CD4-positive, alpha-beta memory T cell (primary cell): ENCODE results near the gene NAA60. TPM values are rescaled to one million over a fixed set of nuclear protein-coding genes. Genes with fewer than 3 reads are reported as not detected.

Source experiments
- microRNA-seq: library from miRNA; unstranded; fragments of <30 nt; microRNA quantifications from one replicate; pipeline ENCODE4 v1.2.0, GENCODE V29; 2021; ENCODE audit warnings: borderline replicate concordance, borderline number of aligned reads, borderline microRNAs expressed, mixed read lengths
- polyA plus RNA-seq, 2 donors: library from polyadenylated mRNA; unstranded; fragments of 300-500 nt; fragmentation: Illumina TruSeq; gene quantifications; one replicate each; pipeline ENCODE4 v1.2.3, GENCODE V29; 2021
- total RNA-seq, 2 experiments: library from RNA; stranded (reverse); gene quantifications; one replicate each; pipeline ENCODE4 v1.2.3, GENCODE V29; 2021

Gene NAA60
- total and polyA plus RNA-seq, 4 experiments from 2014 or later: 28.2 to 62.9 (median 58.8) TPM

Small RNAs within 50 kb of the gene (microRNA-seq; reads per million reads assigned to microRNA genes)
- gene MIR6126: not detected

Other genes starting within 250 kb of the NAA60 start
- gene ZNF200, start 208.5 kb upstream of the NAA60 start, total RNA-seq: 10 to 100 TPM; 27.7 to 29.2 TPM
- gene ZNF200, start 208.5 kb upstream of the NAA60 start, polyA plus RNA-seq: 10 to 100 TPM in 1 of 2 donors, 1 to 10 TPM in 1; 6.7 to 11.6 TPM
- under 1 TPM; 0.35 to 0.42 TPM for gene MEFV, start 187.0 kb upstream of the NAA60 start, total RNA-seq
- under 1 TPM in 1 of 2 donors, not detected in 1; 0.05 TPM for gene MEFV, start 187.0 kb upstream of the NAA60 start, polyA plus RNA-seq
- 10 to 100 TPM; 44.0 to 45.1 TPM for gene ZNF263, start 160.2 kb upstream of the NAA60 start, total RNA-seq
- 10 to 100 TPM; 29.3 to 37.8 TPM for gene ZNF263, start 160.2 kb upstream of the NAA60 start, polyA plus RNA-seq
- gene TIGD7, start 138.2 kb upstream of the NAA60 start, total RNA-seq: 10 to 100 TPM; 14.2 to 19.0 TPM
- gene TIGD7, start 138.2 kb upstream of the NAA60 start, polyA plus RNA-seq: 1 to 10 TPM; 3.2 to 3.4 TPM
- gene ZNF75A, start 138.2 kb upstream of the NAA60 start, total RNA-seq: 10 to 100 TPM; 82.7 to 88.1 TPM
- gene ZNF75A, start 138.2 kb upstream of the NAA60 start, polyA plus RNA-seq: 10 to 100 TPM; 10.8 to 24.5 TPM
- gene OR2C1, start 87.8 kb upstream of the NAA60 start, total RNA-seq: not detected
- gene OR2C1, start 87.8 kb upstream of the NAA60 start, polyA plus RNA-seq: under 1 TPM; 0.13 to 0.54 TPM
- 10 to 100 TPM; 26.8 to 28.8 TPM for gene ZSCAN32, start 42.7 kb upstream of the NAA60 start, total RNA-seq
- 10 to 100 TPM in 1 of 2 donors, 1 to 10 TPM in 1; 9.8 to 11.9 TPM for gene ZSCAN32, start 42.7 kb upstream of the NAA60 start, polyA plus RNA-seq
- 10 to 100 TPM; 17.9 to 18.0 TPM for gene ZNF174, start 42.5 kb upstream of the NAA60 start, total RNA-seq
- gene ZNF174, start 42.5 kb upstream of the NAA60 start, polyA plus RNA-seq: 10 to 100 TPM in 1 of 2 donors, 1 to 10 TPM in 1; 9.5 to 19.0 TPM
- 1 to 10 TPM; 5.3 TPM for gene ZNF597, start 176 bp upstream of the NAA60 start, total RNA-seq
- gene ZNF597, start 176 bp upstream of the NAA60 start, polyA plus RNA-seq: 1 to 10 TPM; 1.0 to 1.9 TPM
- not detected for gene C16orf90, start 51.8 kb downstream of the NAA60 start, total RNA-seq
- not detected for gene C16orf90, start 51.8 kb downstream of the NAA60 start, polyA plus RNA-seq
- 10 to 100 TPM; 24.6 to 25.4 TPM for gene CLUAP1, start 57.3 kb downstream of the NAA60 start, total RNA-seq
- gene CLUAP1, start 57.3 kb downstream of the NAA60 start, polyA plus RNA-seq: 10 to 100 TPM; 26.4 to 41.5 TPM
- 100 to 1,000 TPM; 111 TPM for gene NLRC3, start 133.7 kb downstream of the NAA60 start, total RNA-seq
- gene NLRC3, start 133.7 kb downstream of the NAA60 start, polyA plus RNA-seq: 10 to 100 TPM; 13.1 to 39.3 TPM
- gene SLX4, start 167.9 kb downstream of the NAA60 start, total RNA-seq: 1 to 10 TPM; 5.7 to 6.7 TPM
- under 1 TPM in 1 of 2 donors, not detected in 1; 0.87 TPM for gene SLX4, start 167.9 kb downstream of the NAA60 start, polyA plus RNA-seq
- 10 to 100 TPM; 51.2 to 59.9 TPM for gene DNASE1, start 211.0 kb downstream of the NAA60 start, total RNA-seq
- 1 to 10 TPM in 1 of 2 donors, not detected in 1; 7.7 TPM for gene DNASE1, start 211.0 kb downstream of the NAA60 start, polyA plus RNA-seq